Stimulated activated CD4-positive, alpha-beta T cell treated with anti-CD3 and anti-CD28 coated beads, Interleukin-12 subunit alpha, Interleukin-12 subunit beta, amount 100 ng/mL, for 24 hours (primary cell): ENCODE results near the gene JAK1.
"Not testable (repeated sequence)": the region's sequence is repeated elsewhere in the genome, so short reads cannot be mapped to it uniquely, and the experiment has no call there.

ENCODE experiments used
- DNase-seq, 2 experiments: peaks; one replicate each; pipeline ENCODE4 v3.0.0-alpha.2; 2020; ENCODE audit warnings: low read depth in 2 of 2

JAK1 gene

DNA sequence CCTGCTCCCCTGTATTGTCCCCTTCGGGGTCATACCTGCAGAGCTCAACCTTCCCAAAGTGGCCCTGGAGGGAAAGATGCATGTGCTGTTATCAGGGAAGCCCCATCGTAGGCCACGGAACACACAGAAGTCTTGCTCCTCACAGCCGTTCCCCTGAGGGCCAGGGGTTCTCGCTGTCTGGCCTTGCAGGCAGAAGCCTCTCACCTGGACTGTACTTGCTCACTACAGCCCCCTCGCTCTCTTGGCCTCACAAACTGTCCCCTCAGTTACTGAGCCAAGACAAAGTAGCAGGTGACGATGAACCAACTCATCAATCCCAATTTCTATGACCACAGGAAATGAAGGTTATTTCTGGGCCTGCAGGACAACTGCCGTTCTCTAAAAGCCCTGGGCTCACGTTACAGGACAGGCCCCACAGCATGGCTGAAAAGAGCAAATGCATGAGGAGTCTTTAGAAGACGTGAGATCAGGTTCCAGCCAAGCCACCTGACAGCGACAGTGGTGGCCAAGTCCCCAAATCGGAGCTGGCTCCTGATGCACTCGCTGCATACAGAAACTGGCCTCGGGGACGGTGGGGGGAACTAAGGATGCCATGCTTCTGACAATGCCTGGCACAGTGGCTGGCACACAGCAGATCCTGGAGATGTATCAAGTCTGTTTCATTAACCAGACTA lies 126.5 kb downstream of the JAK1 start:
- DNase-seq = no peak

DNA sequence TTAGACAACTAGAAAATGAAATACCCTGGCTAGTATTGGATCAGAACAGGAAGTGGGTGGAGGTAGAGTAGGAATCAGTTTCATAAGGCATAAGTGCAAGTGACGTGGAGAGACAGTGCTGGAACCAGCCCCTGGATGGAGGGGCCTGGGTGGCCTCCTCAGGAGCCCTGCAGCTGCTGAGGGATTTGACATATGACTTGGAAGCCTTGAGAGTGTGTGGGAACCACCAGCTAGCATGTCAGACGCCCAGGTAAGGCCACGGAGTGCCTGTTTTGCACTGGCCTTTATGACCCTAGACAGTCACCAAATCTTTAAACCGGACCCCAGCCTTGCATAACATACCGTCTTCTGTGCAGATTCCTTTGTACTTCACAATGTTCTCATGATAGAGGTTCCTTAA lies 127.1 kb downstream of the JAK1 start:
- DNase-seq = no peak

DNA sequence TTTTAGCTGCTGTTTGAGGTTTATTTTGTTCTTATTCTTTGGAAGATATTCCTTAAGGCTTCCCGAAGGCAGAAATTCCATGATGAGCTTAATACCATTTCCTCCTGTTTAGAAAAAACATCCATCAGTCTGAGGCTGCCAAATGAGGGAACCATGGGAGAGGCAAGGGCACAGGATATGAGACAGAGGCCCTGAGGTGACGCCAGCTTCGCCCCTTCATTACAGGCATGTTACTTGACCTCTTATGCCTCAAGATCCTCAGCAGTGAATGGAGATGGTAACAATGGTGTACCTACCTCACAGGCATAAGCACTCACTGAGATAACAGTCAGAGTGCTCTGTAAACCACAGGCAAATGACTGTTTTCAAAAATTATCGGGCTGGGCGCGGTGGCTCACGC lies 127.9 kb downstream of the JAK1 start:
- DNase-seq = no peak

DNA sequence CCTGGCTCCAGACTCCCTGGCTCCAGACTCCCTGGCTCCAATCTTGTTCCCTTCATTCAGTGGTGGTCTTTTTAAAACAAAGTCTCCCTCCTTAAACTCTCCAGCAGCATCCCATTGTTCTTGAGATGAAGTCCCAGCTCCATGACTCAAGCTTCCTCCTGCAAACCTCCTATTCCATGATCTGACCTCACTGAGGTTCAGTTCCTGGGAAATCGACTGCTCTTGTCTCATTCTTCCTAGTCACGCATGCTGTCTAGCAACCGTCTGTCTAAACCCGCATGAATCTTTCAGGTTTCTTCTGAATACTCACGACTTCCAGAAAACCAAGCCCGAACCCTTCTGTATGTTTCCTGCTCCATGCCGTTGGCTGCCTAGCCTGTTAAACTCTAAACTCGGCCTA lies 129.5 kb downstream of the JAK1 start:
- no peak for DNase-seq

DNA sequence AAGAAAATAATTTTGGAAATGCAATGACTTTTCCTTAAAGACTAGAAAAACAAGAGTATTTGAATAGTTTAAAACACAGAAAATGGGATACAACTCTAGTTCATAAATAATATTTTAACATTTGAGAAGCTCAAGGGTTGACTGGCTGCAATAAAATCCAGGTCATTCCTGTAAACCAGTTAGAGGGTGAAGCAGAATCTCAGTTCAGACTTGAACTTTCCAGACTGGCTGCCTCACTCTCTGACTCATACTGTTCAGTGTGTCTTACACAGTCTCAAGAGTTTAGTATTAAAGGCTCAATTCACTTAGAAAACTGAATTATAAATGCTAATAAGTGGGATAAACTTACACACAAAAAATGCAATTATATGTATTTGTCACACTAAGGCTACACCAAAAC lies 131.6 kb downstream of the JAK1 start:
- DNase-seq = no peak

DNA sequence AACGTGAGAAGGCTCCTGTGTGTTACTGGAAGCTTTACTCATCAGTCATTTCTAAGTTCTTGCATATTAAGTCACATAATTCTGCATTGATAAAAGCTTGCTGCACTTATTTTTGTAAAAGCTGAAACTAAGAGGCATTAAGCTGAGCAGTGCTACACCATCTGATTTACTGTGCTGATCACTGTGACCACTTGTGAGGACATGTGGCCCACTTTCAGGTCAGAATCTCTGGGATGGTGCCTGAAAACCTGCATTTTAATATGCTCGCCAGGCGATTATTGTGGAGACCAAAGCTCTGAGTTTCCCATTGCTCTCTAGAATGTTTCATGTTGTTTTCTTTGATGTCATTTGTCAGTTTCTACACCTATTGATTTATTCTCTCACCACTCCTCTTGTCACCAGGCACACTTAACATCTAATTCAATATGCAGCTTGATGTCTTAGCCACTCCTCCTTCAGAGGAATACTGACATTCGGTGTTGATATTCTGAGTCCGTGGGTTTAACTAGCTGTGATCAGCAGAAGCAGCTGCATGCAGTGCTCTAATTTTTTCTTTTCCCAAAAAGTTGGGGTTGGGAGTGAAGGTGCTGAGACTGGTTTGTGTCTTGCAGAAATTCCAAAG lies 136.2 kb downstream of the JAK1 start:
- DNase-seq = no peak

DNA sequence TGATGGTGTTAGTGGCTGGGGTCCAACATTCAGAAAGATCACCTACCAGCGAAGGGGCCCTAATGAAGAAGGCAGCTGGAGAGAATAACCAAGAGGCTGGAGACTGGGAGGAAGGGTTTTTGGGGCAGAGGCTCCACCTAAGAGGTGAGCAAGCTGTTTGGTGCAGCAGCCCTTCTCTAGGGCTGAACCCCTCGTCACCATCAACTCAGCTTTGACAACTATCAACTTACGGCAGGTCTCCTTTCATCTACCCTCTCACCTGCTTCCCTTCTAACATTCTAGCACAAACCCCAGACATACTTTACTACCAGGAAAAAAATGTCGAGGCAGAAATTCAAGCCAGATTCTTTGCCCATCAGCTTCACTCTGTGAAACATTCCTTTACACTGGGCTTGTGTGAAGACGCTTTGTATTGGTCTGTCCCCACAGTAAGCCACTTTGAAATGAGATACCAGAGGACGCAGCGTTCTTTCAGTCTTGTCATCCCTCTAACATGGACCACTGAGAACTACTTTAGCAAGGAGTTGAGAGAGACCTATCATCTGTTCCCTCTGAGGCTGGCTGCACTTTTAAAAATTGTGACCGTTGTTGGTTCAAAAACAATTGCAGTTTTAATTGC lies 136.8 kb downstream of the JAK1 start:
- DNase-seq = no peak

DNA sequence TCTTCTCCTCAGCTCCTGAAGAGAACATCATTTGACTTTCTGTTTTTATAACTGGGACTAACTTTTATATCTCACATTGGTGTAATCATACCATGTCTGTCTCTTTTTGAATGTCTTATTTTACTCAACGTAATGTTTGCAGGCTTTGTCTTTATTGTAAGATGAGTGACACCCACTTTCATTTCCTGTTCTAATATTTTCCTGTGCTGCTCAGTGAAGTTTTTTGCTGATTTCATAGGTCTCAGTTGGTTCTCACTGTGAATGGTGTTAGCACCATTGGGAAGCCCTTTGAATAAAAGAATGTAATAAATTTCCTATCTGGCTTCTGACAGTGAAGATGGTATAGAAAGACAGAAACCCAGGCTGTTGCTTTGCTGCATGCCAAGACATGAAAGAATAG lies 137.5 kb downstream of the JAK1 start:
- no peak for DNase-seq

DNA sequence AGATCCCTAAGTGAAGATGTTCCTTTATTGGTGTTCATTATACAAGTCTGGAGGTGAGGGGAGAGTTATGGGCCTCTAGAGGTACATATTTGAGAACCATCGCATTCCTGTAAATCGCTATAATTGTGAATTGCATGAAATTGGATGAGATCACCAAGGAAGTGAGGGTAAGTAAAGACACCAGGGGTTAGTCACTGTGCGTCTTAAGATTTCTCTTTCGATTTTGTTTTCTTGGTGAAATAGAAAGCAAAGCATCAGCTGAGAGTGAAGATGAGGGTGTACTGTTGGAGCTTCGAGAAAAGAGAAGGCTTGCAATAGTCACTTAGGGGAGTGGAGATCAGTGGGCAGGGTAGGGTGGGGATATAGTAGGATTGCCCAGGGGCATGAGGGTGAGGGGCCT lies 139.4 kb downstream of the JAK1 start:
- DNase-seq = no peak

DNA sequence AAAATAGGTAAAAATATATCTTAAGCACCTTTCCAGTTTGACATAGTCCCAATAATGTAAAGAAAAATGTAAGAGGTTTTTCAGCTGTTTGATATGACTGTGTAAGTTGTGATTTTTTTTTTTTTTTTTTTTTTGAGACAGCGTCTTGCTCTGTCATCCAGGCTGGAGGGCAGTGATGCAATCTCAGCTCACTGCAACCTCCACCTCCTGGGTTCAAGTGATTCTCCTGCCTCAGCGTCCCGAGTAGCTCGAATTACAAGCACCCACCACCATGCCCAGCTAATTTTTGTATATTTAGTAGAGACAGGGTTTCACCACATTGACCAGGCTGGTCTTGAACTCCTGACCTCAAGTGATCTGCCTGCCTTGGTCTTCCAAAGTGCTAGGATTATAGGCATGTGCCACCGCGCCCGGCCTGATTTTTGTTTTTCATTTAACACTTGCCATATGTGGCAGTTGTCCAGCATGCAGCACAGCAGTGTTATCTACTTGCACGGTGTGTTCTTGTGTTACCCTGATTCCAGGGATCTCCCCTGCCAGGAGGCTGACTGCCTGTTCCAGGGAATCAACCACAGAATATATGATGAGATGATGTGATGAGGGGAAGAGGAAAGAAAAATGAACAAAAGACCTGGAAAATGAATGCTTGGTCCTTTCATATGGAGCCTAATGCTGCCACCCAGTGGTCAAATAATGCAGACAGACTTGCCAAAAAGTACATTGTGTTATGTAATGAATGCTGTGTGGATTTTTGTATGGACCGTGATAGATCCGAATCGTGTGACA lies 142.5 kb downstream of the JAK1 start:
- DNase-seq = peak; percentile 24 to 43

DNA sequence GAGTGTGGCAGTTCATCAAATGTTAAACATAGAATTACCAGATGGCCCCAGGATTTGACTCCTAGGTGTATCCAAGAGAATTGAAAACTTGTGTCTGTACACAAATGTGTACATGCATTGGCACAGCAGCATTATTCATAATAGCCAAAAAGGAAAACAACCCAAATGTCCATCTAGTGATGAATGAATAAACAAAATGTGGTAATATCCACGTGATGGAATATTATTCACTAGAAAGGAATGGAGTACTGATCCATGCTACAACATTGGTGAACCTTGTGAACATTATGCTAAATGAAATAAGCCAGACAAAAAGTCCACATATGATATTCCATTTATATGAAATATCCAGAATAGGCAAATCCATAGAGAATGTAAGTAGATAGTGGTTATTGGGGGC lies 143.7 kb downstream of the JAK1 start:
- no peak for DNase-seq

DNA sequence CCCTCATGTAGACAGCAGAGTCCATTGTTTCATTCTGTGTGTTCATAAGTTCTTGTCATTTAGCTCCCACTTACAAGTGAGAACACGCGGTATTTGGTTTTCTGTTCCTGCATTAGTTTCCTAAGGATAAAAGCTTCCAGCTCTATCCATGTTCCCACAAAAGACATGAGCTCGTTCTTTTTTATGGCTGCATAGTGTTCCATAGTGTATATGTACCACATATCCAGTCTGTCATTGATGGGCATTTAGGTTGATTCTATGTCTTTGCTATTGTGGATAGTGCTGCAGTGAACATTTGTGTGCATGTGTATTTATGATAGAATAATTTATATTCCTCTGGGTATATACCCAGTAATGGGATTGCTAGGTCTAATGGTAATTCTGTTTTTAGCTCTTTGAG lies 145.8 kb downstream of the JAK1 start:
- DNase-seq = not testable (repeated sequence)

DNA sequence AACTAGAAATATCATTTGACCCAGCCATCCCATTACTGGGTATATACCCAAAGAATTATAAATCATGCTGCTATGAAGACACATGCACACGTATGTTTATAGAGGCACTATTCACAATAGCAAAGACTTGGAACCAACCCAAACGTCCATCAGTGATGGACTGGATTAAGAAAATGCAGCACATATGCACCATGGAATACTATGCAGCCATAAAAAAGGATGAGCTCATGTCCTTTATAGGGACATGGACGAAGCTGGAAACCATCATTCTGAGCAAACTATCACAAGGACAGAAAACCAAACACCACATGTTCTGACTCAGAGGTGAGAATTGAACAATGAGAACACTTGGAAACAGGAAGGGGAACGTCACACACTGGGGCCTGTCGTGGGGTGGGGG lies 149.0 kb downstream of the JAK1 start:
- not testable (repeated sequence) for DNase-seq

DNA sequence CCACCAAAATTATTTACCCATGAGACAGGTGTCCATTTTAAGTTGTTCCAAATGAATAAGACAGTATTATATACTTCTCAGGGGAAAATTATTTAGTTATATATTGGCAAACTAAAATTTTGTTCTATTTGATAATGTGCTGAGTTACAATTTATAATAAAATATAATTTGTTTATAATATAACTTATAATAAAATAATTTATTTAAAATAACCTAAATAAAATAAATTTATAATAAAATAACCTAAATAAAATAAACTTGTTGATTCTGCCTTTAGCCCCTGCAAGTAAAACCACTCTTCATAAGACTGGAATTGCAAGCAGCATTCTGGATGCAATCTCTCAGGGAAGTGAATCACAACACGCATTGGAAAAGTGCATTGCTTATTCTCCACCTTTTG lies 151.9 kb downstream of the JAK1 start:
- DNase-seq = no peak

DNA sequence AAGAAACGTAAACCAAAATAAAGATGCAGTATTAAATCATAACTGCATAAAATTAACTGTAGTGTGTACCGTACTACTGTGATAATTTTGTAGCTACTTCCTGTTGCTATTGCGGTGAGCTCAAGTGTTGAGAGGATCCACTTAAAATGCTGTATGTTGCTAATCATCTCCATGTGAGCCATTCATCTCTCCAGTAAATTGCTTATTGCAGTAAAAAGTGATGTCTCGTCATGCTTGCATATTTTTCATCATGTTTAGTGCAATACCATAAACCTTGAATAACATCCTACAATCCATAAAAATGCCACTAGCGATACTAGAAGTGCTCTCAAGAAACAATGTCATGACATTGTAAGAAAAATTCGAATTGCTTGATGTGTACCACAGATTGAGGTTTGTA lies 155.2 kb downstream of the JAK1 start:
- no peak for DNase-seq

DNA sequence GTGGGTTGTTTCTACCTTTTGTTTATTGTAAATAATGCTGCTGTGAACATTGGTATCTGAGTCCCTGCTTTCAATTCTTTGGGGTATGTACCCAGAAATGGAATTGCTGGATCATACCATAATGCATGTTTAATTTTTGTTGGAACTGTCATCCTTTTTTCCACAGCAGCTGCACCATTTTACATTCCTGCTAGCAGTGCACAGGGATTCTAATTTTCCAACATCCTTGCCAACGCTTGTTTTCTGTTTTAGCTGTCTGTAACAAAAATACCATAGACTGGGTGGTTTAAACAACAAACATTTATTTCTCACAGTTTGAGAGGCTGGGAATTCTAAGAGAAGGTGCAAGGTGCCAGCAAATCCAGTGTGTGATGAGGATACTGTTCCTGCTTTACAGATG lies 156.3 kb downstream of the JAK1 start:
- no peak for DNase-seq

DNA sequence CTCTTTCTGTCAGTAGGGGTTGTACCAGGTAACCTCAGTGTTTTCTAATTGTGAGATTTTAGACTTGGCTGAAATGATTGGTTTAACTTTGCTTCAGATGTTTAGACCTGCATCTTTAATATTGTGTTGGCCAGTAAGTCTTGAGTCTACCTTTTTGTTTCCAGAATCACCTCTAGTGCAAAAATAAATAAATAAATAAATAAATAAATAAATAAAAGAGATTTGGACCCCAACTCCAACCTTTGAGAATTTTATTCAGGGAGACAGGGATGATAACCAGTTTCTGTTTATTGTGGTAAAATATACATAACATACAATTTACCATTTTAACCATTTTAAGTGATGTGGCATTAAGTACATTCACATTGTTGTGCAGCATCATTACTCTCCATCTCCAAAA lies 157.0 kb downstream of the JAK1 start:
- no peak for DNase-seq

DNA sequence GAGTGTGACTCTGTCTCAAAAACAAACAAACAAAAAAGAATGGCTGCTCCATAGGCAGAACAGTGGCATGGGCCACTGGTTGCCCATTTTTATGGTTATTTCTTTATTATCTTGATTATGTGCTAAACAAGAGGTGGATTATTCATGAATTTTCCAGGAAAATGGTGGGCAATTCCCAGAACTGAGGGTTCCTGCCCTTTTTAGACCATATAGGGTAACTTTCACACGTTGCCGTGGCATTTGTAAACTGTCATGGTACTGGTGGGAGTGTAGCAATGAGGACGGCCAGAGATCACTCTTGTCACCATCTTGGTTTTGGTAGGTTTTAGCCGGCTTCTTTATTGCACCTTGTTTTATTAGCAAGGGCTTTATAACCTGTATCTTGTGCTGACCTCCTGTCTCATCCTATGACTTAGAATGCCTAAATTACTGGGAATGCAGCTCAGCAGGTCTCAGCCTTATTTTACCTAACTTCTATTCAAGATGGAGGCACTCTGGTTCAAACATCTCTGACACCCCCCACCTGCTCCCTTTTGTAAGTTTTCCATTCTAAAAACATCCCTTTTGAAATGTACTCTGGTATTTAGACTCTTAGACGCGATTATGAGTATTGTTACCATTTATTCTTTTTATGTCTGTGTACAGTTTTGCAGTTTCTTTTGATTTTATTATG lies 164.4 kb downstream of the JAK1 start:
- no peak for DNase-seq

DNA sequence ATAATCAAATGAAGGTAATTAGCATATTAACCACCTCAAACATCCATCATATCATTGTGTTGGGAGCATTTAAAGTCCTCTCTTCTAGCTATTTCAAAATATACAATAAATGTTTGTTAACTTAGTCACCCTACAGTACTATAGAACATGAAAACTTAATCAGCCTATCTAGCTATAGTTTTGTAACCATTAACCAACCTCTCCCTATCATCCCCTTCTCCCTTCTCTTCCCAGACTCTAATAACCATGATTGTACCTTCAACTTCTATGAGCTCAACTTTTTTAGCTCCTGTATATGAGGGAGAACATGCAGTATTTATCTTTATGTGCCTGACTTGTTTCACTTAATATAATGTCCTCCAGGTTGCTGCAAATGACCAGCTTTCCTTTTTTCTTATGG lies 167.5 kb downstream of the JAK1 start:
- DNase-seq = no peak

DNA sequence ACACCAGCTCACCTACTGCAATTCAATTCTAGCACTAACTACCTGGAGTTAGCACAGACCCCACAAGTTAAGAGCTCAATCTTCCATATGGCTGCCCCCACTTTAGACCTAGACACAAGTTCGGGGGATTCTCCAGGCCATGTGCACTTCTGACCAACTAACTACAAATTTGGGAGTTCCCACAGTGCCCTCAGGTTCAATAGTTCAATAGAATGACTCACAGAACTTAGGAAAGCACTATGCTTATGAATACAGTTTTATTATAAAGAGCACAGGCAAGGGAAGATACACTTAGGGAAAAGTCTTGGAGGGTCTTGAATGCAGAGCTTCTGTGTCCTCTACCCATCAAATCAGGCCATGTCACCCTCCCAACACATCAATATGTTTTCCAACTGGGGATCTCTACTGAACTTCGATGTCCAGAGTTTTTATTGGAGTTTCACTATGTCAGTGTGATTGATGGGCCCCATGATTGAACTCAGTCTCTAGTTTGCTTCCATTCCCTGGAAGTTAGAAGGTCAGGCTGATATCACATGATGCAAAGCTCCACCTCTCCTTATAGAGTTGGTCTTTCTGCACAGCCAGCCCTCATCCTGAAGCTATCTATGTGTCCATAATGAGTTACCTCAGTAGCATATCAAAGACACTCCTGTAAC lies 175.4 kb downstream of the JAK1 start:
- no peak for DNase-seq
